Measurements from ENCODE around the gene ANGPT4.

ANGPT4 gene

DNA sequence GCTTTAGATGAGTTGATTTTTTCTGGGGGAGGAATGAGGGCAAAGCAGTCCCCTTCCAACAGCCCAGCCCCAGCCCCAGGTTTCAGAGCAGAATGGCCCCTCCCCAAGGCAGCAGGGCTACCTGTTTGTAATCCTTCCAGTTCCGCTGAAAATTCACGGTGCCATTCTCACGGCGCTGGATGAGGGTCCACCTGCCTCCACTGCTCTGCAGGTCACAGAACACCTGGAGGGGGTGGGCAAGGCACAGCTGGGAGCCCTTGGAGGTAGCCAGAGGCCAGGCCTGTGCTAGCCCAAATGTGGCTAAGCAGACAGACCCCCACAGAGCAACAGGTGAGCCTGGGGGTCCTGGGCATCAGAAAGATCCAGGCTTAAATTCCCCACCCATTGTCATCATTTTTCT, 36.5 kb downstream of the ANGPT4 start:
- H3K27me3 ChIP-seq (ENCODE audit: insufficient read depth, poor library complexity, severe bottlenecking) = no peaks in the 10 kb centered on the region
- no peak overlapping the region for H3K4me3 ChIP-seq (ENCODE audit: severe bottlenecking)
- no peak for DNase-seq (ENCODE audit: low spot score)
- H3K27ac ChIP-seq (ENCODE audit: poor library complexity, severe bottlenecking) = no peak overlapping the region
- H3K4me1 ChIP-seq (ENCODE audit: insufficient read depth, poor library complexity, severe bottlenecking) = peaks cover 11% of the 10 kb centered on the region
- ATAC-seq (ENCODE audit: low read depth) = no peak
- TF ChIP-seq, protein P1, sequence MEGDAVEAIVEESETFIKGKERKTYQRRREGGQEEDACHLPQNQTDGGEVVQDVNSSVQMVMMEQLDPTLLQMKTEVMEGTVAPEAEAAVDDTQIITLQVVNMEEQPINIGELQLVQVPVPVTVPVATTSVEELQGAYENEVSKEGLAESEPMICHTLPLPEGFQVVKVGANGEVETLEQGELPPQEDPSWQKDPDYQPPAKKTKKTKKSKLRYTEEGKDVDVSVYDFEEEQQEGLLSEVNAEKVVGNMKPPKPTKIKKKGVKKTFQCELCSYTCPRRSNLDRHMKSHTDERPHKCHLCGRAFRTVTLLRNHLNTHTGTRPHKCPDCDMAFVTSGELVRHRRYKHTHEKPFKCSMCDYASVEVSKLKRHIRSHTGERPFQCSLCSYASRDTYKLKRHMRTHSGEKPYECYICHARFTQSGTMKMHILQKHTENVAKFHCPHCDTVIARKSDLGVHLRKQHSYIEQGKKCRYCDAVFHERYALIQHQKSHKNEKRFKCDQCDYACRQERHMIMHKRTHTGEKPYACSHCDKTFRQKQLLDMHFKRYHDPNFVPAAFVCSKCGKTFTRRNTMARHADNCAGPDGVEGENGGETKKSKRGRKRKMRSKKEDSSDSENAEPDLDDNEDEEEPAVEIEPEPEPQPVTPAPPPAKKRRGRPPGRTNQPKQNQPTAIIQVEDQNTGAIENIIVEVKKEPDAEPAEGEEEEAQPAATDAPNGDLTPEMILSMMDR (IDR thresholded peaks at IDR 0.05; ENCODE audit: poor library complexity, severe bottlenecking) = no peak
- H3K9me3 ChIP-seq (ENCODE audit: severe bottlenecking) = no peaks in the 10 kb centered on the region
- H3K36me3 ChIP-seq (ENCODE audit: low read depth) = no peaks in the 10 kb centered on the region

DNA sequence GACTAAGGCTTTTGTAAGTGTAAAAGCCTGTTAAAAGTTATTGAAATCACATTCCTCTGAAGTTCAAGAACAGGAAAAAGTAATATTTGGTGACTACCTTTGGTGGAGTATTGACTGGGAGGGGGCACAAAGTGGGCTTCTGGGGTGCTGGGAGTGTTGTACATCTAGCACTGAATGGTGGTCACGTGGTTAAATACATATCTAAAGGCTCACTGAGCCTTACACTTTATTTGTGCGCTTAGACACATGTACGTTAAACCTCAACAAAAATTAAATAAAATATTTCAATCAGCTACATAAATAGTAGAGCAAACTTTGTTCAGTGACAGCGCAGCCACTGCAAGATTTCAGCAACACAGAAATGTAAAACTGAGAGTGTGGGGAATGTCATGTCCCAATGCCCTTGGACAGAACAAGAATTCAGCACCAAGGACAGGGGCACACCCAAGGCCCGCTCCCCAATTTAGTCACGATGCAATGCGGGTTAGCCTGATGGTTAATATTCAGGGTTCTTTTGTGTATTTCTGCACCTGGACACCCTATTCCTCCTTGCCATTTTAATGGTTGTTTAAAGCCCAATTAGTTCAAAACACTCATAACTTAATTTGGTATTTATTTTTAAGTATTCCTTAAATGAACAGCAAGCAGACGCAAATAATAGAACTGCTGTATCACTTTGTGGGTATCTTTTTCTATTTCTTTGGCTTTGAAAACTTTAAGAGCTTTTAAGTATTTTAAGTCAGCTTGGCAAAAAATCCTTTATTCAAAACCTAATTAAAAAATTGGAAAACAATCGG, 37.4 kb downstream of the ANGPT4 start:
- Histone ChIP-seq H3K9me3 (ENCODE audit: severe bottlenecking) (no peaks in the 10 kb centered on the region), H3K27me3 (ENCODE audit: insufficient read depth, poor library complexity, severe bottlenecking) (no peaks in the 10 kb centered on the region), H3K4me3 (ENCODE audit: severe bottlenecking) (no peak overlapping the region), H3K36me3 (ENCODE audit: low read depth) (no peaks in the 10 kb centered on the region), H3K27ac (ENCODE audit: poor library complexity, severe bottlenecking) (no peak overlapping the region), H3K4me1 (ENCODE audit: insufficient read depth, poor library complexity, severe bottlenecking) (peaks cover 11% of the 10 kb centered on the region)
- TF ChIP-seq, protein P1 (IDR thresholded peaks at IDR 0.05; ENCODE audit: poor library complexity, severe bottlenecking) = no peak
- no peak for ATAC-seq (ENCODE audit: low read depth)
- DNase-seq (ENCODE audit: low spot score) = no peak

DNA sequence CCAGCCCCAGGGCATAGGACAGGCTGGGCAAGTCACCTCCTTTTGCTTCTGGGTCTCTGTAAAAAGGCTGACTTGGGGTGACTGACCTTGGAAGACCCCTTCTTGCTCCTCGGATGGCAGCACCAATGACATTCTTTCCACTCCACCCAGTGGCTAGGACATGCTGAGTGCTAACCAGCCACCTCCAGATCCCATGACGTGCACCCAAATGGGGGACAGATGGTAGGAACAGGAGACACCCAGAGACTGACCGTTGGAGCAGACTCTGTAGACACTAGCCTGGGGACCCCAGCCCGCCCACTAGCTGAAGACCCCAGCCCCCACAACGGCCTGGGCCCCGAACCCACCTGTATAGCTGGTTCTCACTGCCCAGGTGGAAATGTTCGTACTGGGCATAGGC, 38.3 kb downstream of the ANGPT4 start:
- Histone ChIP-seq H3K36me3 (ENCODE audit: low read depth) (no peaks in the 10 kb centered on the region), H3K9me3 (ENCODE audit: severe bottlenecking) (no peaks in the 10 kb centered on the region), H3K4me1 (ENCODE audit: insufficient read depth, poor library complexity, severe bottlenecking) (peaks cover 11% of the 10 kb centered on the region), H3K27ac (ENCODE audit: poor library complexity, severe bottlenecking) (no peak overlapping the region), H3K27me3 (ENCODE audit: insufficient read depth, poor library complexity, severe bottlenecking) (no peaks in the 10 kb centered on the region), H3K4me3 (ENCODE audit: severe bottlenecking) (no peak overlapping the region)
- ATAC-seq (ENCODE audit: low read depth) (no peak), DNase-seq (ENCODE audit: low spot score) (no peak)
- TF ChIP-seq, protein P1 (IDR thresholded peaks at IDR 0.05; ENCODE audit: poor library complexity, severe bottlenecking) = no peak

DNA sequence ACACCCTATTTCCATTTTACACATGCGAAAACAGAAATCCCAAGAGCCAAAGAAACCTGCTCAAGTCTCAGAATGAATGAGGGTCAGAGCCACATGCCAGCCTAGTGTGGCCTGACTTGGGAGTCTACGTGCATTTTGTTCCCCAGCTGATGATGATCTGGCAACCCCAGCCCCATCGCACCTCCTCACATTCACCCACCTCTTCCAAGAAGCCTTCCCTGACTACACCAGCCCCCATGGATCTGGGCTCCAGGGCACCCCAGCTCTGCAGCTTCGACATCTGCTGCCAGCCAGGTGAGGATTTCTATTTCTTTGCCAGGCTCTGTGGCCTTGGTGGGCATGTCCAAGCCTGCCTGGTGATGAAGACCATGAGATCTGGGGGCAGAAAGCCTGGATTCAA, 41.0 kb downstream of the ANGPT4 start:
- ATAC-seq (ENCODE audit: low read depth) (peak; percentile 27; the same call in 1 of the 3 replicates), DNase-seq (ENCODE audit: low spot score) (no peak)
- TF ChIP-seq, protein P1 (IDR thresholded peaks at IDR 0.05; ENCODE audit: poor library complexity, severe bottlenecking) = no peak

More for the DNA sequence above, 41.0 kb downstream of the ANGPT4 start:
- no peaks in the 10 kb centered on the region for H3K36me3 ChIP-seq (ENCODE audit: low read depth)
- no peak overlapping the region for H3K27ac ChIP-seq (ENCODE audit: poor library complexity, severe bottlenecking)
- no peaks in the 10 kb centered on the region for H3K9me3 ChIP-seq (ENCODE audit: severe bottlenecking)
- H3K4me1 ChIP-seq (ENCODE audit: insufficient read depth, poor library complexity, severe bottlenecking) = peaks cover 3% of the 10 kb centered on the region
- H3K27me3 ChIP-seq (ENCODE audit: insufficient read depth, poor library complexity, severe bottlenecking) = no peaks in the 10 kb centered on the region
- H3K4me3 ChIP-seq (ENCODE audit: severe bottlenecking) = no peak overlapping the region
